ENCODE data around the gene RBM17. TPM values are rescaled to one million over a fixed set of nuclear protein-coding genes. Genes with fewer than 3 reads are reported as not detected.

Gene RBM17
- total RNA-seq, 1 experiment from 2014 or later: 124 TPM

- Mint-ChIP-seq H3K36me3 (ENCODE audit: insufficient read depth in 1 of 3, low read depth in 3 of 3) (peaks cover 18 to 56% (median 51%) of the 10 kb centered on the region in 3 experiments), H3K4me3 (no peak overlapping the region), H3K4me1 (peaks cover 74 to 77% of the 10 kb centered on the region in 2 experiments), H3K27me3 (ENCODE audit: low read depth) (no peaks in the 10 kb centered on the region), H3K27ac (no peak overlapping the region), H3K9me3 (no peaks in the 10 kb centered on the region)
- Histone ChIP-seq H2AK5ac (ENCODE audit: insufficient read length, low read length) (no peak overlapping the region), H3K9ac (ENCODE audit: extremely low read depth, insufficient read length, low read length) (no peak overlapping the region), H3K23me2 (ENCODE audit: insufficient read length, low read depth, low read length, poor library complexity, severe bottlenecking) (no peaks in the 10 kb centered on the region), H2AFZ (ENCODE audit: low read length) (no peak overlapping the region), H3K23ac (ENCODE audit: insufficient read length, low read depth, low read length) (no peak overlapping the region), H3K4ac (ENCODE audit: low read depth, low read length) (no peak overlapping the region), H3K18ac (ENCODE audit: insufficient read length, low read depth, low read length) (no peak overlapping the region), H2BK12ac (ENCODE audit: insufficient read length, low read depth, low read length) (no peak overlapping the region), H4K20me1 (ENCODE audit: control insufficient read depth, insufficient read depth, insufficient read length) (no peaks in the 10 kb centered on the region), H3K4me1 (ENCODE audit: insufficient read depth, low read length) (peaks cover 5% of the 10 kb centered on the region; the same call in 1 of the 2 replicates), H4K8ac (replicated peaks; ENCODE audit: insufficient read length, low read depth, low read length) (no peak overlapping the region), H2BK120ac (ENCODE audit: low read depth, low read length, poor library complexity, severe bottlenecking) (no peak overlapping the region), H4K91ac (ENCODE audit: insufficient read length, low read depth, low read length) (no peak overlapping the region), H3K4me2 (ENCODE audit: insufficient read depth, insufficient read length, low read length) (no peak overlapping the region), H4K5ac (ENCODE audit: insufficient read length, low read depth, low read length) (no peak overlapping the region), H3K79me2 (ENCODE audit: insufficient read depth, low read length) (peaks cover 14% of the 10 kb centered on the region; the same call in 1 of the 2 replicates), H2BK20ac (ENCODE audit: low read depth, low read length, poor library complexity, severe bottlenecking) (no peak overlapping the region), H3K9me3 (ENCODE audit: control insufficient read depth, low read depth, low read length) (no peaks in the 10 kb centered on the region), H3K27me3 (ENCODE audit: insufficient read depth, low read length) (no peaks in the 10 kb centered on the region), H3K79me1 (ENCODE audit: insufficient read depth, low read depth, low read length, poor library complexity, severe bottlenecking) (no peaks in the 10 kb centered on the region), H3T11ph (ENCODE audit: low read length) (no peak overlapping the region), H3K14ac (ENCODE audit: insufficient read depth, low read length) (no peak overlapping the region), H2BK5ac (ENCODE audit: insufficient read length, low read length) (no peak overlapping the region), H3K56ac (ENCODE audit: insufficient read length, low read depth, low read length) (no peak overlapping the region), H2BK15ac (ENCODE audit: low read depth, low read length) (no peak overlapping the region), H3K27ac (ENCODE audit: insufficient read length, low read depth, low read length) (no peak overlapping the region)
- TF ChIP-seq CTCF (conservative IDR thresholded peaks at IDR 0.05): no peak
- no CpG with 5 or more reads among the region's 1 CpG for WGBS (ENCODE audit: extremely low coverage, insufficient read length, low lambda C conversion rate)
- DNase-seq: no peak
These were observed 11.5 kb downstream of the RBM17 start for GRCh38 chr10:6100370-6100769.
